ENCODE results near the gene BPGM. TPM values are rescaled to one million over a fixed set of nuclear protein-coding genes. Genes with fewer than 3 reads are reported as not detected.

BPGM gene
- total and polyA plus RNA-seq, 9 of the 15 experiments (the other 6 are each of a cell fraction or from before 2014, with no cell fraction given) = 14.1 to 46.1 (median 21.2) TPM

GRCh38 chr7:134639683-134640279 is 6.9 kb upstream of the BPGM start (continued):
- TF ChIP-seq TRIM25 (IDR thresholded peaks at IDR 0.05; ENCODE audit: borderline replicate concordance) (no peak), ZBTB8A (IDR thresholded peaks at IDR 0.05; ENCODE audit: partially characterized antibody) (no peak), SMARCA4 (IDR thresholded peaks at IDR 0.05) (peak; percentile 87), ZNF431 (CRISPR knock-in tag; IDR thresholded peaks at IDR 0.05) (no peak), WHSC1 (IDR thresholded peaks at IDR 0.05; ENCODE audit: low read length) (no peak), GATAD2B (IDR thresholded peaks at IDR 0.05; ENCODE audit: borderline replicate concordance) (peak; percentile 63; the same call in 1 of the 2 replicates), CTCFL (IDR thresholded peaks at IDR 0.05; ENCODE audit: borderline replicate concordance, insufficient read depth, low read depth, low read length, poor library complexity, severe bottlenecking) (no peak), NR2C1 (IDR thresholded peaks at IDR 0.05) (no peak), NR2C1 (tag; IDR thresholded peaks at IDR 0.05) (no peak), CCNT2 (IDR thresholded peaks at IDR 0.05; ENCODE audit: borderline replicate concordance, extremely low read depth, insufficient read length, low read depth, low read length) (no peak), PBX2 (CRISPR knock-in tag; IDR thresholded peaks at IDR 0.05; ENCODE audit: low read depth) (no peak), PBX2 (tag; conservative IDR thresholded peaks at IDR 0.05; ENCODE audit: low read depth) (0 out of 2 replicates have a peak, but pooled peaks have one; percentile 12), BCL6 (CRISPR knock-in tag; IDR thresholded peaks at IDR 0.05) (no peak), CREB1 (IDR thresholded peaks at IDR 0.05) (peak; percentile 30; the same call in 1 of the 2 replicates), CREB1 (CRISPR knock-in tag; IDR thresholded peaks at IDR 0.05) (no peak), ETV1 (tag; conservative IDR thresholded peaks at IDR 0.05; ENCODE audit: low read depth) (no peak), ZNF23 (CRISPR knock-in tag; IDR thresholded peaks at IDR 0.05) (no peak), POLR3A (IDR thresholded peaks at IDR 0.05; ENCODE audit: borderline replicate concordance, extremely low read depth, insufficient read depth, insufficient read length) (no peak), ZNF24 (IDR thresholded peaks at IDR 0.05) (no peak), ZKSCAN3 (CRISPR knock-in tag; IDR thresholded peaks at IDR 0.05) (no peak)
- TF ChIP-seq, protein P1, sequence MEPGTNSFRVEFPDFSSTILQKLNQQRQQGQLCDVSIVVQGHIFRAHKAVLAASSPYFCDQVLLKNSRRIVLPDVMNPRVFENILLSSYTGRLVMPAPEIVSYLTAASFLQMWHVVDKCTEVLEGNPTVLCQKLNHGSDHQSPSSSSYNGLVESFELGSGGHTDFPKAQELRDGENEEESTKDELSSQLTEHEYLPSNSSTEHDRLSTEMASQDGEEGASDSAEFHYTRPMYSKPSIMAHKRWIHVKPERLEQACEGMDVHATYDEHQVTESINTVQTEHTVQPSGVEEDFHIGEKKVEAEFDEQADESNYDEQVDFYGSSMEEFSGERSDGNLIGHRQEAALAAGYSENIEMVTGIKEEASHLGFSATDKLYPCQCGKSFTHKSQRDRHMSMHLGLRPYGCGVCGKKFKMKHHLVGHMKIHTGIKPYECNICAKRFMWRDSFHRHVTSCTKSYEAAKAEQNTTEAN (CRISPR knock-in tag; IDR thresholded peaks at IDR 0.05) = no peak

All from K562 (cell line).